Superior temporal gyrus (tissue), 1 donor: ENCODE data around the gene SLC22A31.
"Not testable (repeated sequence)": the region's sequence is repeated elsewhere in the genome, so short reads cannot be mapped to it uniquely, and the experiment has no call there.

ENCODE experiments used
- DNase-seq: peaks from one replicate; pipeline ENCODE4 v3.0.0-alpha.2; 2016; ENCODE audit errors: extremely low spot score

The SLC22A31 gene

DNA sequence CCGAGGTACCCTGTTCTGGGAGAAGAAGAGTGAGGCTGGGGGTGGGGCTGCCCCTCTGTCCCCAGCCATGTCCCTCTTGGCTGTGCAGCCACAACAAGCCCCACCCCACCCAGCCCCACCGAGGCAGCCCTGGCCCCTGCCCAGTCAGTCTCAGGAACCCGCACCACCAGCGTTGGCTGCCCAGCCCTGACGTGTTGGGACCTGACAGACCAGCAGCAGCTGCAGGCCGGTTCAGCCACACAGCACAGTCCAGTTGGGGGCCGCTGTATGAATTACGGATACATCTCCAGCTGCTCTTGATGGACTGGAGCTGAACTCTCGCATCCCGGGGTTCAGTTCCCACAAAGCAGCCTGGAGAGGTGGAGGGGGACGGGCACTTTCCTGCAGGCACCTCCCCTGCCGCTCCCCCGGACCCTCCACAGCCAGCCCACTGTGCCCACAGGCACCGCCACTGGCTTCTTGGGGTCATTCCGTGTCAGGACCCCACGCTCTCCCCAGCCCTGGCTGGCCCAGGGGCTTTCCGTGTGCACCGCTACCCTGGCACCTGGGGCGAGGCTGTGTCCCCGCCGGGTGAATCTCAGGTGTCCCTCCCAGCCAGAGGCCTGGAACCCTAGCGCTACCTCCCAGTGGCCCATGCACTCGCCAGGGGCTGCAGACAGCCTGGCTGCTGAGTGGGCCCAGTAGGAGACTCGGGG, 21.7 kb downstream of the SLC22A31 start:
- DNase-seq = no peak

DNA sequence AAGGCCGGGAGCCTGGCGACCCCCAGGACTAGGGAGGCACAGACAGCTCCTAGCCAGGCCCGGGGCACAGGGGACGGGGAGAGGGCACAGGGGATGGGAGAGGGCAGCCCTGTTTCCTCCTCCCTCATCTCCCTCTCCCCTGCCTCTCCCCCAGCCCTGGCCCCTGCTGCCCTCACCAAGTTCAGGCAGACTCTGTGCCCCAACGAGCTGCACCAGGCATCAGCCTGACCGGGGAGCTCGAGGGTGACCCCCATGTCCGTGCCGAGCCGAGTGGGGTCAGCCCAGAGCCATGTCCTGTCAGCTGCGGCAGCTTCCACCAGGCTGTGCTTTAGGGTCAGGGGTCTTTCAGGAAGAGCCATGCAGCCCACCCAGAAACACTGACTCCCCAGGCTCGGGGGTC, 22.8 kb downstream of the SLC22A31 start:
- DNase-seq = no peak

DNA sequence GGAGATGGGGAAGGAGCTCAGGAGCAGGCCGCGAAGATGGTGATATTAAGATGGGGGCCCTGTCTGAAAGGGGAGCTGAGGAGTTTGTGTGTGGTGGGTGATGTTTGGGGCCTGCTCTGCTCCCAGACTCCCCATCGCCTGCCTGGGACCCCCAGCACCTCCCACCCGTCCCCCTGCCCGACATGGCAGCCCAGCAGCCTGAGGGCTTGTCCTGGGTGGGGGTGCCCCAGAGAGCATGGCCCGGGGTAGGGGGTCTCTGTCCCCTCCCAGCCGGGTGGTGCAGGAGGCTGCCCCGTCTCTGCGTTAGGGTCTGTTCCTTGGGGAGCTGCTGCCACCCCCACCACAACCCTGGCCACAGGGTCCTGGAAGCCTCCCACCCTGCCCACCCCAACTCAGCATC, 23.6 kb downstream of the SLC22A31 start:
- no peak for DNase-seq

DNA sequence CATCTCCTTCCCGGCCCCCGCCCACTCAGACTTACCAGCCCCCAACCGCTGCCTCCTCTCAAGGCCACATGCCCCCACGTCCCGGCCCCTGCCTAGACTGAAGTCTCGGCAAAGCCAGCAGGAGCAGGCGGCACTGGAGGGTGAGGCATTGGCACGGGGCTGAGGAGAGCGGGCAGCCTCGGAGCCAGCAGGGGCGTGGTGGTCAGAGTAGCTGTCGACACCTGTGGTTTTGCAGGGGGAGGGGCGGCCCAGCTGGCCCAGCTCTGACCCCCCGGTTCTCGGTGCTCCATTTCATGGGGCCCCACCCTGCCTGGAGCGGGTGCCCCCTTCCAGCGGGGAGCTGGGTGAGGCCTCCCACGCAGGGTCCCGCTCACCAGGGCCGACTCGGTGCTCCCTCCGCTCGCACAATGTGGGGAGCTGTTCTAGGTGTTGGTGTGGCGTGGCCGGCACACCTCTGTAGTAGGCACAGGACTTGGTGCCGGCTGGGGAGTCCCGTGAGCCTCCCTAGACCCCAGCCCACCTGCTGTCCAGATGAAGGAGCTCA, 24.1 kb downstream of the SLC22A31 start:
- DNase-seq = no peak

DNA sequence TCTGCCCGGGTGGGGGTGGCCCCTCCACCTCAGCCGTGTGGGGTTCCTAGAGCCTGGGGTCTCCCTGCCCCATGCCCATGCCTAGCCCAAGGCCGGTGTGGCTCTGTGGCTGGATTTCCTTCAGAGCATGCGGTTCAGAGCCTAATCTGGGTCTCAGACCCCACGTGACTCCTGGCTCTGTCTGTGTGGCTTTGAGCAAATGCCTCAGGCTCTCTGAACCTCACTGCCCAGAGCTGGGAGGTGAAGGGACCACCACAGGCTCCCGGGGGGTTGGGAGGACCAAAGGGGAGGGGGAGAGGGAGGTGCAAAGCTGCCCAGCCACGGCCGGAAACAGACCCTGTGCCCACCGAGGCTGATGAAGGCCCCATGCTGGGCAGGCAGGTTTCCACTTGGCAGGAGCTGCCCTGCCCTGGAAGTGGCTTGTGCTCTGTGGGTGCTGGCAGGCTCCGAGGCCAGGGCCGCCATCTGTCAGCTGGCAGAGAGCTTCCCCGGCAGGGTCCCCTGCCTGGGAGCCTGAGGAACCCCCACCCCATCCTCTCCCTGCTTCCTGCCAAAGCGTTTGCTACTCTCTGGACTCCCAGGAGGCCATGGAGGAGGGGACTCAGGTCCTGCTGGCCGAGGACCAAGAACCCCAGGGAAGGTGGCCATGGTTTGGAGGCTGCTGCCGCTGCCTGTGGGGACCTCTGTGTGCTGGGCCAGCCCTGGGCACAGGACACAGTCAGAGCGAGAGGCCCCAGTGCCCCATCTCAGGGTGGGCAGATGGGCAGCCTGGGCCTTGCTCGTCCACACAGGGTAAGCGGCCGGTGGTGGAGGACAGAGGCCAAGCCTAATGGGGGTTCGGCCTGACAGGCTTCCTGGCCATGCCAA, 24.8 kb downstream of the SLC22A31 start:
- no peak for DNase-seq

DNA sequence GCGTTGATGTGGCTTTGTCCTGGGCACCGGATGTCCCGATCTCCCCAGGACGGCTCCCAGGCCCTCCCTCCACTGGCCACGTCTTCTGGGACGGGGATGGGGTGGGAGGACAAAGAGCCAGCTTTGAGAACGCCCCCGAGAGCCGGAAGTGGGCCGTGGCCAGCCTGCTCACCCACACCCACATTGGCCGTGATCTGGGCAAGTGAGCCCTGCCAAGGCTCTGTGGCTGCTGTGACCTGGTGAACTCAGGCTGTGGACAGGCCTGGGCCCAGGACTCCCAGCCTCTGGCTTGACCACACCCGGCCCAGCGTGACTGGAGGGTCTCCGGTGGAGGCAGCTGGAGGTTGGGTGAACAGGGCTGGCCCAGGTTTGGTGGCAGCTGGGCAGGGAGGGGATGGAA, 25.5 kb downstream of the SLC22A31 start:
- no peak for DNase-seq

DNA sequence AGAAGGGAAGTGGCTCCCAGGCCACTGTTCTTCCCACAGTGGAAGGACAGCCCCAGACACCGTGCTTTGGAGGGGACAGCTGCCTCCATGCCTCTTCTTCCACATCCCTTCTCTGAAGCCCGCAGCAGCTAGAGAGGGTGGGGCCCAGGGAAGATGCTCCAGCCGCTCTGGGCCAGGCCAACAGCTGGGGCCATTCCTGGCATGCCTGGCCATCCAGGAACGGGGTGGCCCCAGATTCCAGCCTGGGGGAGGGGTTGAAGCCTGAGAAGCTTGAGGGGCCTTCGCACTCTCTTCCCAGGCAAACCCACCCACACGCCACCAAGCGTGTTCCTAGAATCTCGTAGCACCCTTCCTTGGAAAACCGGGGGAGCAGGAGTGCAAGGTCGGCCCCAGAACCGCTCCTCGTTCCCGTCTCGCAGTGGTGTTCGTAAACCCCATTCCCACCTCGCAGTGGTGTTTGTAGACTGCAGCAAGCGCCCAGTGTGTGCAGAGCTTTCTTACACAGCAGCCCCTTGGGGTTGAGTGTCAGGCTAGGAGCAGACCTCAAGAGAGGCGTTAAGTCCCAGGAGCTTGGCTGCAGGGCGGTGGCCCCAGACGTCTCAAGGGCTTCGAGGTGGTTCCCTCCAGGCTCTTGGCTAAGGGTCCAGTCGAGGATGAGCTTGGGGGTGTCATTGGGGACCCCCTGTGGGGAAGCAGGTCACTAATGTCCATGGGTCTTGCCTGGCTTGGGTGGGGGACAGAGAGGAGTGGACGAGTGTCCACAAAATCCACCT, 26.1 kb downstream of the SLC22A31 start:
- no peak for DNase-seq

DNA sequence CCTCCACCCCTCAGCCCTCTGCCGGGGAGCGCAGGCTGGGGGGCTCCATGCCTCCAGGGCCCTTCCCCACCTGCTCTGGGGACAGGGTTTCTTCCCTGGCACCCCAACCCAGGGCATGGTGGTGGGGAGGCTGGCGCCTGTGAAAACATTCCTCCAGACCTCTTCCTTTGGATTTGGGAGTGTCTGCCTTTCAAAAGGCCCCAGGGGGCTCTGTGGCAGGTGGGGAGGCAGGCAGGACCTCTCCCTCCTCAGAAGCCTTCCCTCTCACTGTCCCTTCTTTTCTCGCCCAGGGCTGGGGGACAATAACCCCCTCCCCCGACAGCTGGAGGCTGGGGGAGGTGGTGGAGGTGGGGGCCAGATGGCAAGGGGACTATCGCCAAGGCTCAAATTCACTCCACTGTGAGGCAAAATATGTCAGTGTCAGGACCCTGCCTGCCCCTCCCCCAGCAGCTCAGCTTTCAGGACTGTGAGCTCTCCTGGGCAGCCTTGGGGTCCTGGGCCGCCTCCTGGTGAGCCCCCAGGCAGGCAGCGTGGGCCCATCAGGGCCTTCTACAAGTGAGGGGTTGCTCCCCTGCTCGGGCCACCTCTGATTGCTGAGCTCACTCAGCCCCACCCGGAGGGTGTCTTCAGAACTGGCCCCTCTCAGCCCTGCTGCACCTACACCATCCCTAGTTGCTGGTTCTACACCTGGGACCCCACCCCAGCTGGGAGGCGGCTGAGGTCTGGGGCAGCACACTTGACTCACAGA, 27.0 kb downstream of the SLC22A31 start:
- DNase-seq = no peak

DNA sequence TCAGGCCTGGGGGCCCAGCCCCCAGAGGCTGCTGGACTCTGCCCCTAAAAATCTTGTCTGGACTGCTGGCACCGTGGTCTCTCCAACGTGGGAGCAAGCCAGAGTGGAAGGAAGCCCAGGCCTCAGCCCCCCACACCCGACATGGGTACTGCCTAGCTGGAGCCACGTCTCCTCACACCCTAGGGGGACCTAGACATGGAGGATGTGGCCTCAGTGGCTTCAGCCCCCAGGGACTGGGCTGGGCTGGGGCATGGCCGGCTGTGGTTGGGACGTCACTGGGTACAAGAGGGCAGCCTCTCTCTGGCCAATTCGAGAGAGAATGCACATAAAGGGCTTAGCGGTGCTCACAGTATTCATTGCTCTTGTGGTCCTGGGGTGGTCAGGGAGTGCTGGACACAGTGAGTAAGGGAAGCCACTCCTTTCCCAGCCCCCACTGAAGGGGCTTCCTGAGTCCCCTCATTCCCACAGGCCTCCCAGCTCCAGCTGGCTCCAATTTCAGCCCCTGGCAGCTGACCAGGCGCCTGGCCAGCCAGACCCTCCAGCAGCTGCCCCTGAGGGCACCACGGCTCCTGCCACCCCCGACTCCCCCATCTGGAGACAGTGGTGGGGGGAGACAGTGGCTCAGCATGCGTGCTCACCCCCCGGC, 27.7 kb downstream of the SLC22A31 start:
- no peak for DNase-seq

DNA sequence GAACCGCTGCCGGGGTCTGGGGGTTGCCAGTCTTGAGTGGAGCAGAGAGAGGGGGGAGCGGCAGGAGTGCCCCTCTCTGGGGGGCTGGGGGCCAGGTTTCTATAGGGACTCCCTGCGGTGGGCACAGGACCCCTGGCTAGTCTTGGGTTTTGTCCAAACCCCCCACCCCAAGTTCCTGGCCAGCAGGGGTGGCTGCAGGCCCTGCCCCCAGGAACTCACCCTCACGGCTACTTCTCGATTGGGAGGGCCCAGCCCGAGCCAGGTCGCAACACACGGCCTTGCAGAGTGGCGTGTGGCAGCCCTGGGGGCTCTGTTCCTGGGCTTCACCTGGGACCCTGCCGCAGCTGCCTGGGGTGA, 28.2 kb downstream of the SLC22A31 start:
- no peak for DNase-seq

DNA sequence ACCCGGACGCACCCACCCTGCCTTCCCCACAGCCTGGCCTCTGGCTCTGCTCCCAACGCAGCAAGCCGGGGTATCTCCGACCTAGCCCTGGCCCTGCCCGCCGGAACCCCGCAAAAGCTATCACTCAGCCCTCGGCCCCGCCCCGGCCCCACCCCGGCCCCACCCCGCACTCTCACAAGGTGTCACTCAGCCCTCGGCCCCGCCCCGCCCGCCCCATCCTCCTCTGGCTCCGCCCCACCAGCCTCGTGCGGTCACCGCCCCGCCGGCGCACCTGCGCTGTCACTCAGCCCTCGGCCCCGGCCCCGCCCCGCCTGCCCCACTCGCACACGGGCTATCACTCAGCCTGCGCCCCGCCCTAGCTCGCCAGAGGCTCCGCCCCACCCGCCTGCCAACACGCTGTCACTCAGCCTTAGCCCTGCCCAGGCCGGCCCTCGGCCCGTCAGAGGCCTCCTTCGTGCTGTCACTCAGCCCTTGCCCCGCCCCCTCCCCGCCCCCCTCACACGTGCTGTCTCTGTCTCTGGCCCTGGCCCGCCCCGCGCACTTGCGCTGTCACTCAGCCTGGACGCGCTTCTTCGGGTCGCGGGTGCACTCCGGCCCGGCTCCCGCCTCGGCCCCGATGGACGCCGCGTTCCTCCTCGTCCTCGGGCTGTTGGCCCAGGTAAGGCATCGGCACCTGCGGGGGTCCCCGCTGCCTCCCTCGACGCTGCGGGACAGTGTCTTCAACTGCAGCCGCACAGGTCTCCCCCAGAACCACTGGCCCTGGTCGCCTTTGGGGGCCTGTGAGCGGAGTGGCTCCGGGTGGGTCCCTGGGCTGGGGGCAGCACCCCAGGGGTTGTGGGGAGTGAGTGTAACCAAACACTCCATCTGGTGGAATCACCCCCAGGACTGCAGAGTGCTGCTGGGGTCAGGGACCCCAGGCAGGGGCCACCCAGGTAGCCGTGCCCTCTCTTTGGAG, 28.8 kb downstream of the SLC22A31 start, which contains the start of gene CDH15:
CDH15 (plus strand) TSS at position 533 of the 955 bp plus-strand sequence; CDS start at position 617, 84 bp downstream.
- peak; percentile 58 for DNase-seq

DNA sequence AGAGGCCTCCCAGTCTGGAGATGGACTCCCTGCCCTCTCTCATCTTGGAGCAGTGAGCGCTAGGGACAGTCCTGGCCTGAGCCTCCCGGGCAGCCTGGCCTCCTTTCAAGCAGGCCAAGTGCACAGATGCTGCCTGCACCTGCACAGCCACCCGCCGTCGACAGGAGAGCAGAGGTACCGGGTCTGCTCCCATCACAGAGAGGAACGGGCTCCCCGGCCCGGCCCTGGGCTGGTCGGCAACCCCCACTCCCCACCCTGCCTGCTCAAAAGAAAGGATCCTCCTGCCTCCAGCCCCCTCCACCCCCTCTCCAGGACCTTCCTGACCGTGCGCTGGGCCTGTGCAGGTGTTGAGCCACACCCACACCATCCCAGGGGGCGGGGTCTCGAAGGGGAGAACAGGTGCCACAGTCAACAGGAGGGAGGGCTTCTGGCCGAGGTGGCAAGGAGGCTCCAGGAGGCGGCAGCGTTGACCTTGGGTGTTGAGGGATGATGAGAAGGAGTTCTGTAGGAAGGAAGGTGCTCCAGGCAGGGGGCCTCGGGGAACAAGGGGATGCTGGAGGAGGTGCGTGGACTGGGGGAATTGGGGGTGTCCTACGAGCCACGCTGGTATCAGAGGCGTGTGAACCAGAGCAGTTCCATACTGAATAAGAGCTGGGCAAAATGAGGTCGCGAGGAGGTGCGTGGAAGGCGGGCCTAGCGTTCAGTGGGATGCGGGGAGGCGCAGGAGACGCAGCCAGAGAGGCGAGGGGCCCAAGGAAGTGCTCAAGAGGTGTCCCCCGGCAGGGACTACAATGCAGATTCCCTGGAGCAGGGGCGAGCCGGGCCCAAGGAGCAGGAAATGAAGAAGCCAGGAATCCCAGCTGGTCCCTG, 29.8 kb downstream of the SLC22A31 start:
- DNase-seq = no peak

DNA sequence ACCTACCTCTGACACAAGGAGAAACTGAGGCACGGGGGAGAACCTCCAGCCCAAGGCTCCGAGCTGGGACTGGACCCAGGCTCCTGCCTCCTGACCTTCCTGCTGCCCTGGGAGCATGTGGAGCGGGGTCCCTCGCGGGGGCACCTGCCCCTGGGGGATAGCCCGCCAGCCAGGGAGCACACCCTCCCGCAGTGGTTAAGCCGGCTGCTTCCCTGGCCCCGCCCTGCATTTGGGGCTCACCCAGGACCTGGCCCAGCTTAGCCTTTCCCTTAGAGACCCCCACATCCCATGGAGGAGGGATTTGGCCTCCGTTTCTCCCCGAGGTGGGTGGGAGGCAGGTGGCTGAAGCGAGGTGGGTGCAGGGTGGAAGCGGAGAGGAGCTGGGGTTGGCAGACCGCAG, 30.6 kb downstream of the SLC22A31 start:
- no peak for DNase-seq

DNA sequence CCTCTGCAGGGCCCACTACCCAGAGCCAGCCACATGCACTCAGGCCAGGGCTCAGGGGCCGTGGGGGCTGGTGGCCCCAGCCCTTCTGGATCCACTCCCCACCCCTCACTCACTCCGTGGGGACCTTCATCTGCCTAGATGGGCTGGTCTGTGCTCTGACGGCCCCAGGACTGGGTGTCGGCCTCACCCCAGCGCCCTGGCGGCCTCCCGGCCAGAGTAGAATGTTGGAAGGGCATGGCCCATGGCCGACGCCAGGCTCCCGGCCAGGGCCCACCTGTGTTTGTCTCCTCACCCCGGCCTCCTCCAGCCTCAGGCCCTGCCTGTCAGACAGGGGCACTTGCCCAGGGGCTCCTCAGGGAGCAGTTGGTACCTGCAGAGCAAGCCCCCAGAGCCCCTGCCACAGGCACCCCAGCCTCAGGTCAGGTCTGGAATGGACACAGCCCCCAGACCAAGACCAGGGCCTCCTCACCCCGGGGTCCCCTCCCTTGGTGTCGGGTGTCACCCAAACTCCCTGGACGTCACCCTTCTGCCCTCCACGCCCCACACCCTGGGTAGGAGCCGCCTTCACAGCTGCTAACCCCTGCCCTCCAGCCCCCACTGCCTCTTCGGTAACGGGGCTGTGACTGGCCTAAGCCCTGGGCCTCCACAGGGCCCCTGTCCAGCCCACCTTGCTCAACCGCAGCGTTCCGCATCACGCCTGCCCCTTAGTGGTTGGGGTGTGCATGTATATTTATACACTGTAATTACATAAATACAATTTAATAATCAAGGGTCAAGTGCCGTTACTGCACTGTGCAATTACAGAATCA, 31.8 kb downstream of the SLC22A31 start:
- no peak for DNase-seq

DNA sequence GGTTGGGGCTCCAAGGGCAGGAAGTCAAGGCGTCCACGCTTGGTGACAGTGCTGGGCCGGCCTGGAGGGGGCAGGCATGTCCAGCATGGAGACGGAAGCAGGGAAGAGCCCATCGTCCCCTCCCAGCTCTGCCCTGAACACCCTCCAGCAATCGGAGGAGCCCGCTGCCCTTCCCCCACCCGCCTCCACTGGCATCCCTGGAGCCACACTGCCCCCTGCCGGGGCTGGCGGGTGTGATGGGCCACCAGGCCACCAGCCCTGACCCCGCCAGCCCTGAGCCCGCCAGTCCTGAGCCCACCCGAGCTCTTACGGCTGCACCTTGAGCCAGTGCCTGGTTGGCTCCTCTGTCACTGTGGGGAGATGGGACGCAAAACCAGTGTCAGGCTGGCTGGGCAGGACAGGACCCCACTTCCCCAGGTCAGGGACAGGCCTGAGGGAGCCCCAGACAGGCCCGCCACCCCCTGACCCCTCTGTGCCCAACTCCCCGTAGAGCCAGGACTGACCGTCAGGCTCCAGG, 32.9 kb downstream of the SLC22A31 start:
- DNase-seq = peak; percentile 62

DNA sequence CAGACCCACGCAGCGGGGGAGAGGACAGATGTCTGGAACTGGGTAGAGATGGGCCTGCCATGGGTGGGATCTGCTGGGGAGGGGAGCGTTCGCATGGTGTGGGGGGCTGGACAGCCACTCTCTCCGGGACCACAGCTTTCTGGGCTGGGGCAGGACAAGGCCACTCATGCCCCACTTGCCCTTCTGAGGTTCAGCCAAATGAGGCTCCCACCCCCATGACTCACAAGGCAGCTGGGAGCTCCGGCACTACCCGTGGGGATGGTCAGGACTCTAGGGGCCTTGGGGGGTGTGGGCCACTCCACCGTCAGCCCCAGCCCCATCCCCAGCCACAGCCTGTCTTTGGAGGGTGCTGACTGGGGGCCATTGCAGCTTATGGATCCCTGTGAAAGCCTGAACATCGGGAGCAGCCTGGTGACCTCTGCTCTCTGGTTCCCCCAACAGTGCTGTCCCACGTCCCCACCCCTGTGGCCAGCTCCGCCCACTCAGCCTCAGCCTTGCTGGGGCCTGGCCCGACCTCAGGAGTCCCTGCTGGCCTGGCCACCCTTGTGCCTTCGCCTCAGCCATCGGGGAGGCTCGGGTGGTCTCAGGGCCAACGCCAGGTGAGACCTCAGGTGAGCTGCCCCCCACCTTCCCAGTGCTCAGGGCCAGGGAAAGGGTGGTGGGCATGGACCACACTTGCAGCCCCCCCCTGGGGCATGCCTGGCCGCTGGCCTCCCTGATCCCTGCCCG, 33.5 kb downstream of the SLC22A31 start:
- DNase-seq = no peak

DNA sequence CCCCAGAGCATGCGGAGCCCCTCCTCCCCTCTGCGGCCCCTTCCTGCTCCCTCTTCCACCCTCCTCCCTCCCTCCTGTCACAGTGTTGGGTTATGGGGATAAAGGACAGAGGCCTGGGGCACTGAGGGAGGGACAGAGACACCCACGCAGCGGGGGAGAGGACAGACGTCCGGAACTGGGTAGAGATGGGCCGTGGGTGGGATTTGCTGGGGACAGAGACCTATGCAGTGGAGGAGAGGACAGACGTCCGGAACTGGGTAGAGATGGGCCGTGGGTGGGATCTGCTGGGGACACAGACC, 34.7 kb downstream of the SLC22A31 start:
- not testable (repeated sequence) for DNase-seq
